Gastrocnemius medialis (tissue), 4 donors: ENCODE data around the gene FUNDC2. TPM values are rescaled to one million over a fixed set of nuclear protein-coding genes. Genes with fewer than 3 reads are reported as not detected.

Experiments
- ATAC-seq, 2 donors: fragments of 150-250 bp; one replicate each; pipeline ENCODE4 v1.9.1; 2016
- DNase-seq, 2 donors: peaks; one replicate each; pipeline ENCODE4 v3.0.0-alpha.2; 2019
- H3K27ac ChIP-seq, 4 donors: fragments of 200-600 bp; sonication (generic); 1 replicate in 1 of 4; 2 replicates in 3 of 4; pipeline ENCODE4 v1.5.1; 2016 to 2018; ENCODE audit warnings: mild to moderate bottlenecking in 2 of 4, moderate library complexity in 1 of 4
- H3K27me3 ChIP-seq, 3 donors: fragments of 200-600 bp; sonication (generic) in 2 of 3; 1 replicate in 1 of 3; 2 replicates in 2 of 3; pipeline versions ENCODE4 v1.5.1 to v1.6.0; 2016 to 2019; ENCODE audit warnings: mild to moderate bottlenecking in 1 of 3, moderate library complexity in 1 of 3
- H3K36me3 ChIP-seq, 2 donors: fragments of 200-600 bp; sonication (generic) in 1 of 2; one replicate each; pipeline ENCODE4 v1.5.1; 2017 to 2018
- H3K4me1 ChIP-seq, 2 donors: fragments of 200-600 bp; sonication (generic) in 1 of 2; one replicate each; pipeline ENCODE4 v1.5.1; 2016 to 2017; ENCODE audit warnings: mild to moderate bottlenecking in 2 of 2
- H3K4me3 ChIP-seq, 4 donors: fragments of 200-600 bp; sonication (generic) in 3 of 4; 1 replicate in 1 of 4; 2 replicates in 3 of 4; pipeline ENCODE4 v1.5.1; 2016 to 2019; ENCODE audit warnings: mild to moderate bottlenecking in 2 of 4
- H3K9me3 ChIP-seq, 3 donors: fragments of 200-600 bp; sonication (generic) in 2 of 3; 1 replicate in 1 of 3; 2 replicates in 2 of 3; pipeline ENCODE4 v1.5.1; 2016 to 2019
- POLR2A ChIP-seq, 2 donors: fragments of 450-650 bp; IDR thresholded peaks; one replicate each; pipeline ENCODE4 v1.6.1; 2017; ENCODE audit warnings: antibody characterized with exemption in 2 of 2, mild to moderate bottlenecking in 2 of 2, moderate library complexity in 2 of 2
- in situ Hi-C, 4 donors: fragments of 200-750 bp; cut with MboI; loops; one replicate each; pipeline versions ENCODE4 v1.15.0 to v1.8.0; 2017; ENCODE audit warnings: low sequenced_read_pairs in 4 of 4
- intact Hi-C: fragments of 100-400 bp; cut with DNase I; formaldehyde crosslinking; loops from one replicate; pipeline ENCODE4 v1.15.1; 2023; ENCODE audit warnings: low total_unique reads
- total RNA-seq, 4 donors: library from RNA; depleted of rRNA; stranded (reverse); fragments of >200 nt; gene quantifications; one replicate each; pipeline versions ENCODE4 v1.1.0 to v1.2.3, GENCODE V29; 2016
- TF ChIP-seq, protein P1 (sequence below), 5 experiments: fragments of 450-650 bp in 3 of 5; fragments of 200-600 bp in 2 of 5; sonication (generic) in 2 of 5; IDR thresholded peaks in 4 of 5; conservative IDR thresholded peaks in 1 of 5; 1 replicate in 4 of 5; 2 replicates in 1 of 5; pipeline ENCODE4 v1.5.1; 2016 to 2019; ENCODE audit warnings: antibody characterized with exemption in 5 of 5, mild to moderate bottlenecking in 3 of 5, moderate library complexity in 3 of 5

Gene FUNDC2
- total RNA-seq, 4 donors from 2014 or later: 141 to 267 (median 183) TPM

- H3K4me1 ChIP-seq: no peaks in the 10 kb centered on the region
- intact Hi-C loops: no loop called here
- in situ Hi-C loops: no loop called here
- peak overlapping the region in 3 of 4 donors; percentile 15 to 44 (median 30) for H3K4me3 ChIP-seq
- peak overlapping the region; percentile 5 to 61 (median 46) for H3K27ac ChIP-seq
- no peaks in the 10 kb centered on the region for H3K9me3 ChIP-seq
- no peak for DNase-seq
- no peaks in the 10 kb centered on the region for H3K36me3 ChIP-seq
- no peak for ATAC-seq
- TF ChIP-seq, protein P1, sequence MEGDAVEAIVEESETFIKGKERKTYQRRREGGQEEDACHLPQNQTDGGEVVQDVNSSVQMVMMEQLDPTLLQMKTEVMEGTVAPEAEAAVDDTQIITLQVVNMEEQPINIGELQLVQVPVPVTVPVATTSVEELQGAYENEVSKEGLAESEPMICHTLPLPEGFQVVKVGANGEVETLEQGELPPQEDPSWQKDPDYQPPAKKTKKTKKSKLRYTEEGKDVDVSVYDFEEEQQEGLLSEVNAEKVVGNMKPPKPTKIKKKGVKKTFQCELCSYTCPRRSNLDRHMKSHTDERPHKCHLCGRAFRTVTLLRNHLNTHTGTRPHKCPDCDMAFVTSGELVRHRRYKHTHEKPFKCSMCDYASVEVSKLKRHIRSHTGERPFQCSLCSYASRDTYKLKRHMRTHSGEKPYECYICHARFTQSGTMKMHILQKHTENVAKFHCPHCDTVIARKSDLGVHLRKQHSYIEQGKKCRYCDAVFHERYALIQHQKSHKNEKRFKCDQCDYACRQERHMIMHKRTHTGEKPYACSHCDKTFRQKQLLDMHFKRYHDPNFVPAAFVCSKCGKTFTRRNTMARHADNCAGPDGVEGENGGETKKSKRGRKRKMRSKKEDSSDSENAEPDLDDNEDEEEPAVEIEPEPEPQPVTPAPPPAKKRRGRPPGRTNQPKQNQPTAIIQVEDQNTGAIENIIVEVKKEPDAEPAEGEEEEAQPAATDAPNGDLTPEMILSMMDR (IDR thresholded peaks at IDR 0.05 in 4 of 5, conservative IDR thresholded peaks at IDR 0.05 in 1 of 5): no peak
- no peak for TF ChIP-seq POLR2A (IDR thresholded peaks at IDR 0.05)
- H3K27me3 ChIP-seq: no peaks in the 10 kb centered on the region
Observed at GRCh38 chrX:155020591-155020990, 6.1 kb upstream of the FUNDC2 start.

GRCh38 chrX:155022585-155022984 lies 4.1 kb upstream of the FUNDC2 start, which contains the start of gene F8:
TSS of gene F8 (minus strand) at chrX:155022723. CDS start at chrX:155022552, 171 bp downstream.
- Histone ChIP-seq H3K36me3 (no peaks in the 10 kb centered on the region), H3K4me3 (peak within 1 kb of the TSS in 3 of 4 donors; percentile 27 to 44 (median 30)), H3K9me3 (no peaks in the 10 kb centered on the region), H3K27me3 (no peaks in the 10 kb centered on the region), H3K27ac (peak within 1 kb of the TSS in 3 of 4 donors; percentile 50 to 61 (median 54)), H3K4me1 (no peaks in the 10 kb centered on the region)
- no peak for DNase-seq
- intact Hi-C loops (no loop called here), in situ Hi-C loops (no loop called here)
- ATAC-seq: no peak
- TF ChIP-seq POLR2A (IDR thresholded peaks at IDR 0.05): peak; percentile 6 to 14
- TF ChIP-seq, protein P1 (IDR thresholded peaks at IDR 0.05 in 4 of 5, conservative IDR thresholded peaks at IDR 0.05 in 1 of 5): no peak

GRCh38 chrX:155023907-155024833 lies 2.5 kb upstream of the FUNDC2 start:
- H3K27ac ChIP-seq: peak overlapping the region in 1 of 4 donors; percentile 50
- H3K4me1 ChIP-seq: peaks cover 0 to 11% of the 10 kb centered on the region in 2 donors
- intact Hi-C loops: no loop called here
- no peaks in the 10 kb centered on the region for H3K9me3 ChIP-seq
- ATAC-seq (no peak), DNase-seq (no peak)
- H3K36me3 ChIP-seq: no peaks in the 10 kb centered on the region
- TF ChIP-seq POLR2A (IDR thresholded peaks at IDR 0.05): no peak
- TF ChIP-seq, protein P1 (IDR thresholded peaks at IDR 0.05 in 4 of 5, conservative IDR thresholded peaks at IDR 0.05 in 1 of 5): no peak
- no peak overlapping the region for H3K4me3 ChIP-seq
- in situ Hi-C loops: no loop called here
- no peaks in the 10 kb centered on the region for H3K27me3 ChIP-seq

GRCh38 chrX:155026420-155026726 lies 271 bp upstream of the FUNDC2 start:
- ATAC-seq (no peak), DNase-seq (no peak)
- peak overlapping the region; percentile 59 to 65 (median 62) for H3K4me3 ChIP-seq
- TF ChIP-seq, protein P1 (IDR thresholded peaks at IDR 0.05 in 4 of 5, conservative IDR thresholded peaks at IDR 0.05 in 1 of 5): no peak
- no peak for TF ChIP-seq POLR2A (IDR thresholded peaks at IDR 0.05)
- intact Hi-C loops (loop anchor here (2.0 to 5.0 kb wide), 4 partner anchors 22 to 46 kb away; partner anchors contain the start of genes BRCC3, CMC4 and MTCP1), in situ Hi-C loops (no loop called here)
- H3K27me3 ChIP-seq: no peaks in the 10 kb centered on the region
- H3K4me1 ChIP-seq: peaks cover 3 to 16% of the 10 kb centered on the region in 2 donors
- peak overlapping the region; percentile 88 to 98 (median 94) for H3K27ac ChIP-seq
- no peaks in the 10 kb centered on the region for H3K9me3 ChIP-seq
- H3K36me3 ChIP-seq: no peaks in the 10 kb centered on the region
